Subcutaneous adipose tissue (tissue), 4 donors: Measurements from ENCODE around the gene SKAP1. TPM values are rescaled to one million over a fixed set of nuclear protein-coding genes. Genes with fewer than 3 reads are reported as not detected.

ENCODE experiments used
- CTCF ChIP-seq: fragments of 450-650 bp; IDR thresholded peaks from one replicate; pipeline ENCODE4 v1.5.1; 2016; ENCODE audit warnings: low read depth, mild to moderate bottlenecking, control low read depth, antibody characterized with exemption, moderate library complexity
- total RNA-seq, 4 donors: library from RNA; depleted of rRNA; stranded (reverse); fragments of >200 nt; gene quantifications; one replicate each; pipeline ENCODE4 v1.1.0, GENCODE V29; 2016

The SKAP1 gene
- total RNA-seq = 1 to 10 TPM in 3 of 4 donors, not detected in 1; 2.5 to 3.9 (median 3.1) TPM

- TF ChIP-seq CTCF = no peak
Observed at GRCh38 chr17:48429638-48430586, at the start of gene SKAP1. Gene SKAP1, minus strand, starts transcription at chr17:48430214.

- TF ChIP-seq CTCF = no peak
Observed at GRCh38 chr17:48479014-48479402, 49.0 kb upstream of the SKAP1 start.

- no peak for TF ChIP-seq CTCF
Observed at GRCh38 chr17:48478224-48479013, 48.4 kb upstream of the SKAP1 start.

GRCh38 chr17:48477221-48477620 lies 47.2 kb upstream of the SKAP1 start:
- TF ChIP-seq CTCF = no peak

- no peak for TF ChIP-seq CTCF
Observed at GRCh38 chr17:48472411-48473281, 42.6 kb upstream of the SKAP1 start.

- no peak for TF ChIP-seq CTCF
Observed at GRCh38 chr17:48471817-48472410, 41.9 kb upstream of the SKAP1 start.
